Activated CD4-positive, alpha-beta T cell treated with anti-CD3 and anti-CD28 coated beads, Interleukin-2, amount 50 U/mL, for 1 hour (primary cell): ENCODE data around the gene SLC39A11.
"Not testable (repeated sequence)": the region's sequence is repeated elsewhere in the genome, so short reads cannot be mapped to it uniquely, and the experiment has no call there.

Source experiments
- DNase-seq: peaks from one replicate; pipeline ENCODE4 v3.0.0-alpha.2; 2020

The SLC39A11 gene

GRCh38 chr17:72734613-72735012 is 357.9 kb downstream of the SLC39A11 start:
- DNase-seq = no peak

DNA sequence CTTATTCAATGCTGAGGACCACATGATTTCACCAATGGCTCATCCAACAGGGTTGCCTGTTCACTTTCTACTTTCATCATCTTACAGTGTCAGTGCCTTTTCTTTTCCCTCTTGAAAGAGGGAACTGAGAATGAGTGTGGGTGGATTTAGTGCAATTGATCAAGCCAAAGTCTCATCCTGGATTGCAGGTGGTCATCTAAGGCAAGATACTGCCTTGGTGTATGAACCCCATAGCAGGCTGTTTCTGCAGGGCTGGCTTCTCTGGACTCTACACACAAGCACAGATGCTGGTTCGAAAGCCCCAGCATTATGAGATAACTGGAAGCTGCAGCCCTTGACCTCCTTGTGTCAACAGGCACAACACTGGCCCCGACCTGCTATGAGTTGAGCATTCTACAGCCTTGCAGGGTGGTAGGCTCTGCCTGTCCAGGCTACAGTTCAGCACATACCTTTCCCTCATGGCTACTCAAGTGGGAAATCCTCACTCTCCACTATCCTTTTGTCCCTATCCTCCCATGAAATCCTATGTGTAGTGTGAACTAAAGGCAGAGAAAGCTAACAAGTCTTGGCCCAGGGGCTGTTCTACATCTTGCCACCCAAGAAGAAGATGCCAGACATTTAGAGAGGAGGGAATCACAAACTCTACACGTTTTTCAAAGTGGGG is 358.7 kb downstream of the SLC39A11 start:
- DNase-seq = no peak

DNA sequence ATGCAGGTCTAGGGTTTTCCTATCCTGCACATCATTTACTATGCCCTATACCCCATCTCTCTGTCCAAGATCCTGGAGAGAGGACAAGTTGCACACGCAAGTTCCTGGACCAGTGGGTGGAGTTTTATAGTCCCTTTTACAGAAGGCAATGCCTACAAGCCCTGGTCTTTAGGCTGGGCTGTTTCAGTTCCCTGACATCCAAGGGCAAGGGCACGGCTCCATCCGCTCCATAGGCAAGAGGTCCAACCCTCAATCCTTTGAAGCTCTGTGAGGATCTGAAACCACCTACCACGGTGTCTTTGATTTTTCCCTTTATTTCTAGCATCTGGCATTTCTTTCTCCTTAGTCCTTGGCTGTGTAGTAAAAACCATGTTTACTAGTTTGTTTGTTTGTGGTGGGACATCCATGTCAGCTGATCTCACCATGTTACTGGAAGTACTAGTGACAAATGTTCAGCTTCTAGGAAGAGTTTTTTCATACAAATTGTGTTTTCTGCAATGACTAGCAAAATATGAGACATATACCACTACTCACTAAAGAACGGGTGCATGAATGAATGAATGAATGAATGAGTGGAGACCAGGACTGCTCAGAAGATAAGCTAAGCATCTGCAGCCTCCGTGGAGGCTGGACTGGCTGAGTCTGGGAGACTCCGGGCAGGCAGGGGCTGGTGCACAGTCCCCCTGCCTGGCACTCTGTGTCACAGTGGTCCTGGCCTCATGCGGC is 359.4 kb downstream of the SLC39A11 start:
- DNase-seq = no peak

DNA sequence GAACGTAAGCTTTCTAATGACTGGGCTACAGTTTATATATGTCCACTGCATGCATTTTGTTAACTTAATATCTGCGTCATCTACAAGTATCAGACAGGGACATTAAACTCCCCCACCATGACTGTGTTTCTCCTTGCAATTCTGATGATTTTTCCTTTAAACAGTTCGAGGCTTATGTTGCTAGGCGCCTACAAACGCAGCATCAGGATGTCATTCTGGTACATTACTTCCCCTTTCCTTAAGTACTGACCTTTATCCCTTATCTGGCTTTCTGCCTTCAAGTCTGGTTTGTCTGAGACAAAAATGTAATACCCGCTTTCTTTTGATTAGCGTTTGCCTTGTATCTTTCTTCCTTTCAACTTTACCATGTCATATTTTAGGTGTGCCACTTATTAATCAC is 362.4 kb downstream of the SLC39A11 start:
- DNase-seq = no peak

GRCh38 chr17:72726936-72727335 is 365.6 kb downstream of the SLC39A11 start:
- DNase-seq = peak; percentile 26

GRCh38 chr17:72725433-72726068 is 366.9 kb downstream of the SLC39A11 start:
- peak; percentile 47 for DNase-seq

DNA sequence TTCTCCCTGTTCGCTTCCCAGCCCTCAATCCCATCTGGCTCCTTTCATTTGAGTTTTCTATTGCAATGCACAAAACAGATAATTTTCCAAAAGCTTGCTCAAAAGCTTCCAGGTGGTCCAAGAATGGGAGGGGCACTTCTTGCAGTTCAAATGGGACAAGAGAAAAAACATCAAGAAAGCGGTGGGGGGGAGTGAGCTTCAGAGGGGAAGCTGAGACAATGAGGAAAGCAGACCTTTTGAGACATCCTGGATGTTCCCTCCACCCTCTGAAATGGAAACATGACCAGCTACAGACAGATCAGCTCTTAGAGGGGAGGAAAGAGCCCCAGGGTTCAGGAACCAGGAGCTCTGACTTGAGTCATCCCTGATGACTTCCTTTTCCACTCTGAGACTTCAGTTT is 368.2 kb downstream of the SLC39A11 start:
- no peak for DNase-seq

DNA sequence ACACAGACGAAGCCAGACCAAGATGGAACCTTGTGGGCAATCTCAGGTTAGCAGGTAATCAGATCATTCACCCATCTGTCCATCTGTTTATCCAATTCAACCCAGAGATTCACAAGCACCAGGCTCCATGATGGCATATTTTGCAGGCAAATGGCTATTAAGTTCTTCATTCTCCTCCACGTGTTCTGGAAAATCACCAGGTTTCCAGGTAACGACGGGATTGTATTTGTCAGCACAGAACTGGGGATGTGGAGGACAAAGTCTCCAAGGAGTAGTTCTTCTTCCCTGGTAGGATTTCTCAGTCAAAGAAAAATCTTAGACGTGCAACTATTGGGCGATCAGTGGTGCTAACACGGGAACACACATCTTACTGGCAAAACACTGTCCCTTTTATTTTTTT is 368.8 kb downstream of the SLC39A11 start:
- no peak for DNase-seq

GRCh38 chr17:72720494-72720825 is 372.0 kb downstream of the SLC39A11 start:
- no peak for DNase-seq

GRCh38 chr17:72719578-72720493 is 372.7 kb downstream of the SLC39A11 start:
- peak; percentile 30 for DNase-seq

GRCh38 chr17:72719206-72719577 is 373.3 kb downstream of the SLC39A11 start:
- DNase-seq = no peak

GRCh38 chr17:72717676-72718075 is 374.8 kb downstream of the SLC39A11 start:
- no peak for DNase-seq

DNA sequence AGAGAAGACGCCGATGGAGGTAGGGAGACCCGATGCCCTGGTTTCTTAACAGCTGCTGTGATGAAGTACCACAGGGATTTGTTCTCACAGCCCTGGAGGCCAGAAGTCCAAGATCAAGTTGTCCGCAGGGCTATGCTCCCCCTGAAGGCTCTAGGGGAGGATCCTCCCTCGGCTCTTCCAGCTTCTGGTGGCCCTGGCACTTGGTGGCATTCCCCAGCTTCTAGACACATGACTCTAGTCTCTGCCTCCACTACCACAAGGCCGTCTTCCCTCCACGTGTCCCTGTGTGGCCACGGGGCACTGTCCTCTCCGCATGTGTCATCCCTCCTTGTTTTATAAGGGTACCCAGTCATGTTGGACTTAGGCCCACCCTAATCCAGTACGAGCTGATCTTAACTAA is 375.2 kb downstream of the SLC39A11 start:
- no peak for DNase-seq

DNA sequence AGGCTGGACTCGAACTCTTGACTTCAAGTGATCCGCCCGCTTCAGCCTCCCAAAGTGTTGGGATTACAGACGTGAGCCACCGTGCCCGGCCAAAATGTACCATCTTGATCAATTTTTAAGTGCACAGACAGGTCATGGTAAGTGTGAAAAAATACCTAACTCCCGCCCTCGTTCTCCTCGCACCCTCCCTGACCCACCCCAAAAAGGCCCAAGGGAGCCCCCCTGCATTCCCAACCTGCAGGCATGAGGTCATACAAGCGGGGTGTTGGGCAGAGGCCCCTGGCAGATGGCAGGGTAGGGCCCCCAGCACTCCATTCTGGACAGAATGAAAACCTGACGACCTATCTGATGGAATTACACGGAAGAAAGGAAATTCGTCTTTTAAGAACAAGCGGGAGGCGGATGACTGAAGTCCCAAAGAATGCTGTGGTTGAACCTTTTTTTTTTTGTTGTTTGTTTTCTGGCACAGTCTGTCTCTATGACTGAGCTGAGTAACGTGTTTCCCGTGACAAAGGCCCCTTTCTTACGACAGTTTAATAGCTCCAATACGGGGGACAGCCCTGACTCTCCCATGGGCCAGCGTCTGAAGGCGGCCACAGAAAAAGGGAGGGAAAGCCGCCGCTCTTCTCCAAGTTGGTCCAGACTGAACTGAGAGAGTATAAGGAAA is 376.4 kb downstream of the SLC39A11 start:
- DNase-seq = no peak

DNA sequence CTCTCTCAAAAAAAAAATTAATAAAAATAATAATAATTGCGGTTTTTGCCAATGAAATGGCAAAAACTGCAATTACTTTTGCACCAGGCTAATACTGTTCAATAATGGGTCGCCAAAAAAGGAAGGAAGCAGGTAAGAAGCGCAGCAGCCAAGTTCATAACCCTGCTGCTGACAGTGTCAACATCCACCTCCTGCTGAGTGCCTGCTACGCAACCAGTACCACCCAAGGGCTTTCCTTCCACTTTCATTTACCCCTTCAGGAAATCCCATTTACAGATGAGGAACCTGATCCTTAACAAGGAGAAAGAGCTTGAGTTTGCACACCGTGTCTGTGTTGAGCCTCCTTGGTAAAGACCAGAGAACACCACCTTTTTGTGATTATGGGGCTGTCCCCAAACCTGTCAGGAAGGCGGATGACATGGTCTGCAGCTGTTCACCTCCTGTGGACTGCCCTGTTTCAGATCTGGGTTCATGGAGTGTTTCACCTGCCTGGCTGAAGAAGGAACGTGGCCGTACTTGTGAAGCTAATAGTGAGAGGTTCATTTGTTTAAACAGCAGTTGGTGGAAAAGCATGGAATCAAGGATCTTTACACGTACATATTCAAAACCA is 378.0 kb downstream of the SLC39A11 start:
- no peak for DNase-seq

GRCh38 chr17:72713701-72714100 is 378.8 kb downstream of the SLC39A11 start:
- no peak for DNase-seq

- DNase-seq = no peak
These were observed 380.8 kb downstream of the SLC39A11 start for GRCh38 chr17:72711521-72712310.

- no peak for DNase-seq
These were observed 381.7 kb downstream of the SLC39A11 start for GRCh38 chr17:72710834-72711233.

- no peak for DNase-seq
These were observed 382.3 kb downstream of the SLC39A11 start for GRCh38 chr17:72710202-72710601.

- not testable (repeated sequence) for DNase-seq
These were observed 383.8 kb downstream of the SLC39A11 start for GRCh38 chr17:72708682-72709081.

- no peak for DNase-seq
These were observed 384.6 kb downstream of the SLC39A11 start for GRCh38 chr17:72707881-72708280.
